Hematopoietic multipotent progenitor cell treated with erythropoietin and hydrocortisone succinate and interleukin-3 and kit ligand, for 6 days (in vitro differentiated cells): ENCODE data around the gene DCXR.

ENCODE experiments used
- DNase-seq: peaks from one replicate; pipeline ENCODE4 v3.0.0-alpha.2; 2015

Gene DCXR

DNA sequence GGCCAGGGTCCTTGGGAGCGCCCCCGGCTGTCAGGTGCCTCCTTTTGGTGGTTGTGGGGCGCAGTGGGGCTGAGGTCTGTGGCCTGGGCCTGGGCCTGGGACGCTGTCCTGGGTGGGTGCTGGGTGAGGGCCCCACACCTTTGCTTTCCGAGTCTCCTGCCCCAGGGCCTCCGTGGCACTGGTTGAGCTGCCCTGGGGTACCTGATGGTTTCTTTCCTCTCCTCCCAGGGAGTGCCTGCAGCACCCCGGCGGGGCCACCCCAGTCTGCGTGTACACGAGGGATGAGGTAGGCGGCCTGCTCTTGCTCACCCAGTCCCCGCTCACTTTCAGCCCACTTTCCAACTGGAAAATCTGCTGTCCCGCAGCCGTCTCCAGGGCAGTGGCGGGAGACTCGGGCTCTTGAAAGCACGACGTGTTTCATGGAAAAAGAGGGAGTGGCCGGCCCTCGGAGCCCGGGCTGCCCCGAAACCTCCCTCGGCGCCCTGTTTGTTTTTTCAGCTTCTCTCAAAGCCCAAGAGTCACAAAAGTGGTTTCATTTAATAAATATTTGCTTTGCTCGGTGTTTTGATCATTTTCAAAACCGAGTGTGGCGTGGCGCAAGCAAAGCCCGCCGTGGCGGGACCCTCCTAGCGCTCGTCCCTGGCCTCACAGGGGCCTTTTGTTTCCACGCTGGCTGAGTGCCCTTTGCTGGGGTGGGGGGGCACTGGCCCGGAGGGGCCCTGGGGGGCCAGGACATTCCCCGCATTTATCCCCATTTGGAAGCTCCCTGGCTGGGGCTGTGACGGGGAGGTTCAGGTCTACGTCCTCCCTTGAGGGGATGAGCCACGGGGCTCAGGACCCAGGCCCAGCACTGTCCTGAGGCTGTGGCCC lies 42.7 kb downstream of the DCXR start:
- DNase-seq, result no peak

DNA sequence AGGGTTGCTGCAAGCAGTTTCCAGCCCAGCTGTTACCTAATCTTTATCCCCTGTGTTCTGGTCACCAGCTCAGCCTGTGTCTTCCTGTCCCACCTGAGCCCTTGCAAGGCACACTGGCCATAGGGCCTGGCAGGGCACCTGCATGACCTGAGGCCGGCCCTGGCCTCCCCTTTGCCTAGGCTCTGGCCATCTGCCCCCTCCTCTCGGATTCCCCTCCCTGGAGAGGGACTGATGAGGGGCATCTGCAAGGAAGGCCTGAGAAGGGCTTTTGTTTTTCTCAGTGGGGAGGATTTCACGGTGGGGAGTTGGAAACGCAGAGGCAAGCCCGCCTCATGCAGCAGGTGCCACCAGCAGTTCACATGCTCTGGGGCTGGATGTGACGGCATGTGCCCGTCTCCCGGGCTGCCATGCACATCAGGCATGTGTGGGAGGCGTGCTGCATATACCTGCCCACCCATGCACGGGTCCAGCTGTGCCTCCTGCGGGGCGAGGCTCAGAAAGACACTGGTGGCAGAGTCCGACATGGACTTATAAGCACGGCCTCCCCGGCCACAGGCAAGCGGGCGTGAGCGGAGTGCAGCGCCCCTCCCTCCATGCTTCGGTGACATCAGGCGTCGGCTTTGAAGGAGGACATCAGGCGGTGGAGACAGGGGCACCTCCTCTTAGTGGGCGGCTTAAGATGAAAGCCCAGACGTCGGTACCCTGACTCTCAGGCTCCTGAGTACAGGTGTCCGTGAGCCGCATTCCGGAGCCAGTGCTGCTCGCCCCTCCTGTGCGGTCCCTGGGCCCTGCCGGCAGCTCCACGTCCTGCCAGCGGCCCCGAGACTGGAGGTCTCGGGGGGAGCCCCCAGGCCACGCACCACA lies 43.5 kb downstream of the DCXR start:
- DNase-seq, result no peak

DNA sequence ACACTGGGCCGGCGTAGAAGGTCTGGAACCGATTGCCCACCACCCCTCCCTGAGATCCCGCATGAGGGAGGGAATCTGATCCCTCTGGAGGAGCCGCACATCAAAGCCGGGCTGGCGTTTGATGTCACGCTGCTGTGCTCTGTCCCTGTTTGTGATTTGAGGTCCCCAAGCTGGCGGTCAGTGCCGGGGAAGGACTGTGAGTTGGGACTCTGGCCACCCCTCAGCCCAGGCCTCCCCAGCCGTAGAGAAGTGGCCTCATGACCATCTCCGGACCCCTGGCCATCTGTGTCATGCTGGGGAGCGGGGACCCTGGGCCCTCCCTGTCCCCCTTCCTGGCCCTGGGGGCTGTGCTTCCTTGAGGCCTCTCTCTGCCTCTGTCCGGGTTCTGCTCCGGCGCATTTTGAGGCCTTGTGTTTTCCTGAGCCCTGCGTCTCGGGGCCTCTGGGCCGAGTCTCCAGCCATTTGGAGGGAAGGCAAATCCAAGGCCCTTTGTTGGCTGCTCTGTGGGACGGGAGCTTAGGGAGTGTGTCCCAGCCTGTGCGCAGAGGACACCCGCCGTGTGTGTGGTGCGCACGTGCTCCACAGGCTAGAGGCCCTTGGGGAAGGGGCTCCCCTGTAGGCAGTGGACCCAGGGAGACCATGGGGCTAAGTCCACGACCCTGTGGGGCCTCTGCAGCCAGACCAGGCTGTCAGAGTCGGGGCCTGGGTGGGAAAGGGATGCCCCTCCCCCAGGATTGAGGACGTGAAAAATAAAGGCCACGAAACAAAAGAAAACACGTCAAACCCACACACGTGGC lies 45.0 kb downstream of the DCXR start:
- no peak for DNase-seq

DNA sequence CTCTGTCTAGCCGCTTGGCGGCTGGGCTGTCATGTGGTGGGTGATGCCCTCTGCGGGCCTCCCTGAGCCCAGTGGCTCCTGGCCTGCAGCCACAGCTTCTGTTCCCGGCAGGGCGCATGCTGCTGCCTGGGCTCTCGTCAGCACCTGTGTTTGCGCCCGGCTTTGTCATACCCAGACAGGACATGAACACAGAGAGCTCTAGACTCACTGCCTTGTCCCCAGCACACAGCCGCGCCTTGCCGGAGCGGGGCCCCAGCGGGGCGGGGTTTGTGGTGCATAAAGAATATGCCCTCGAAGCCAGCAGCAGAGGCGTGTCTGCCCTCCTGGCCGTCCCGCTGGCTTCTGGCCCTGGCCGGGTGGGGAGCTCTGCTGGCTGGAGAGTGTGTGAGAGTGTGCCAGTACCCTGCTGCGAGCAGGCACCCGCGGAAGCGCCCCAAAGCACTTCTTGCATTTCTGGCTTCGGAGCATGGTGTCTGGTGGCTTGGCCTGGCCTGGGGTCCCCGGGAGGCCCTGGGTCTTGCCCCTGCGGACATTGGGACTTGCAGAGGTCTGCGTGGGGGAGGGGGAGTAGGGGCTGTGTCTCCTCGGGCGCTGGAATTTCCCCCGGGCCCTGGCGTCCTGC lies 45.7 kb downstream of the DCXR start:
- peak; percentile 72 for DNase-seq

DNA sequence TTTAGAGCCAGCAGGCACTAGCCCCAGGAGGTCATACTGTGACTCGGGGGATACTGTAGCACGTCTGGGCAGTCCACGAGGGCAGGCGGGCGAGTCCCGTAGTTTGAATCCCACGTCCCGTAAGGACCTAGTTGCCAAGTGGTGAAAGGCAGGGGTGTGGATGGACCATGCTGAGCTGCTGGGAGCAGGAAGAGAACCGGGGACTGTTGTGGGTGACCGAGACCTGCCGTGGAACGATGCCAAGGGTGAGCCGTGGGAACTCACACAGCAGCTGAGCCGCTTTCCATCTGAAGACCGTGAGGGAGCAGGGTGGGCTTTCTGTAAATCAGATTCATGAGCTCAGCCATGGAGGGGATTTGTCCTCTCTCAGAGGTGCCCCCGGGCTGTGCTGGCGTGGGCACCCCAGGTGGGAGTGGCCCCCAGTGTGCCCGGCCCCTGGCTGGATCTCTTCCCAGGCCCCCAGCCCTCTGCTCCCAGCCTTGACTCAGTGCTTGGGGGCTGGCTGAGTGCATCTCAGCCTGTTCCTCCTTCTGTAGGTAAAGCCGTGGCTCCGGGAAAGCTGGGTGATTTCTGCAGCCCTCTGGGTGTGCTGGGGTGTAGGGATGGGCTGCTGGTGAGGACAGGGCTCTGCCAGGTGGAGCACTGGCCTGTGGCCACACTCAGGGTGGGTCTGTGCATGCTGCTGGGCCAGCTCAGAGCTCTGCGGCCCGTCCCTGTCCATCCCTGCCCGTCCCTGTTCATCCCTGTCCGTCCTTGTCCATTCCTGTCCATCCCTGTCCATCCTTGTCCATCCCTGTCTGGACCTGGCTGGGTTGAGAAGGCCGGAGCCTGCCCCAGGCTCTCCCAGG lies 46.4 kb downstream of the DCXR start:
- DNase-seq, result no peak

DNA sequence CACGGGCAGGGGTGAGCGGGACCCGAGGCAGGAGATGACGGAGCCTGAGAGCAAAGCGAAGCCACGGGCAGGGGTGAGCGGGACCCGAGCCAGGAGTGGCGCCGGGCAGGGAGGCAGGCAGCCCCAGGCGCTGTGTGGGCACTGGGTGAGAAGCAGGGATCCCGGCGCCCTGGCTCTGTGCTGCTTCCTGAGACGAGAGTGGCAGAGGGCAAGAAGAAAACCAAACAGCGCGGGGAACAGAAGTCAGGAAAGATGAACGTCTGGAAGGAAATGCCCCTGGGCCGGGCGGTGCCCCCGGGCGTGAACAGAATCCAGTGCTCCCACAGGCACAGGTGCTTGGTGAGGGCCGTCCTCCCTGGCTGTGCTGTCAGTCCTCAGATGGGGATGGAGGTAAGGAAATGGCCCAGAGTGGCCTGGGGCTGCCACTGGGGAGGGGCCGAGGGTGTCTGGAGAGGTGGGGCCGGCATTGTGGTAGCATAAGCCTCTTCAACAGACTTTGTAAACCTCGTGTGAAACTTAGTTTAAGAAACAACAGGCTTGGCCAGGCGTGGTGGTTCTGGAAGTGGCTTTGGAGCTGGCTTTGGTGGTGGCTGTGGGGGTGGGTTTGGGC lies 50.2 kb downstream of the DCXR start:
- DNase-seq, result no peak

DNA sequence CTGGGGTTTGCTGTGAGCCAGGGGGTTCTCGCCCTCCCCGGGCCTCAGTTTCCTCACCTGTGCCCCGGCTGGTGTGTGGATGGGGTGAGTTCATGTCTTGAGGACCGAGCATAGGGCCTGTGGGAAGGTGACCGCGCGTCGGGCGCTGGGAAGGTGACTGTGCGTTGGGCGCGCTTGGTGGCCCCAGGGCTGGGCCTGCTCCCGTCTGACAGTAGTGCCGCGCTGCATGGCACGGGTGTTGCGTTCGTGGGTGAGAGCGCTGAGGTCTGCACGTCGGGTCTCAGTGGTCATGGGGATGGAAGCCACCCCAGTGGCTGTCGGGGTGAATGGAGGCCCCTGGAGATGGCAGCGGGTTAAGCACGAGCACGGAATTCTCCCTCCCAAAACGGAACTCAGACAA lies 50.9 kb downstream of the DCXR start:
- no peak for DNase-seq
